HG03175 (cell line): ENCODE results near the gene PDLIM7.
"Not testable (repeated sequence)": the region's sequence is repeated elsewhere in the genome, so short reads cannot be mapped to it uniquely, and the experiment has no call there.

Experiments used
- ATAC-seq: cut with Tn5 transposase; IDR thresholded peaks from one replicate; pipeline ENCODE4 v1.9.1; 2021; ENCODE audit warnings: mild to moderate bottlenecking, moderate library complexity; ENCODE audit not compliant: unreplicated experiment

PDLIM7 gene

DNA sequence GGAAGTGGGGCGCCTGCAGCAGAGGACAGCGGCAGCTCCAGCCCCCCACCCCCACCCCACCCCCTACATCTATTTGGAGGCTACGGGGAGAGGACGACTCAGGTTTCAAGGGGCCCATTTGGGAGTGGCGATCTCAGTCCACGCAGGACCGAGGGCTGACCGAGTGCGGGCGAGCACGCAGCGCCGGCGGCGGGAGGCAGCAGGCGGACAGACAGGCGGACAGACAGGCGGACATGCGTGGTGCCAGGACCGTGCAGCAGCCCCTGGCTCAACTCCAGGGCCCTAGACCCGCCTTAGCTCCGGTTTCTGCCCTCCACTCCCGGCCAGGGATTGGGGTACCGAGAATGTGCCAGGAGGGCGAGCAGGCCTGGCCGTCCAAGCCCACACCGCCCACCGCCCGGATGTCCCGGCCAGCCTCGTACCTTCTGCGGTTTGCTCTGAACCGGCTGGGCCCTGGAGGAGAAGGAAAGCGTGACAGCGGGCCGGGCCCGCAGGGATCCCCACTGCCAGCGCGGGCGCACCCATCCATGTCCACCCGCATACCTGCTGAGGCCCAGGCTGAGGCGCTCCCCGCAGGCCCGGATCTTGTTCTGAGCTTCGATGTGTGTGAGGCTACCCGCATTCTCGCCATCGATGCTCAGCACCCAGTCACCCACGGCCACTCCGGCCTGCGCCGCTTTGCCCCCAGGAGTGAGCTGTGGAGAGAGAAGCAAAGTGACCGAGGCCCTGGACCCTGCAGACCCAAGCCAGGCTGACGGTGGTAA is 5.2 kb downstream of the PDLIM7 start:
- ATAC-seq, result no peak

DNA sequence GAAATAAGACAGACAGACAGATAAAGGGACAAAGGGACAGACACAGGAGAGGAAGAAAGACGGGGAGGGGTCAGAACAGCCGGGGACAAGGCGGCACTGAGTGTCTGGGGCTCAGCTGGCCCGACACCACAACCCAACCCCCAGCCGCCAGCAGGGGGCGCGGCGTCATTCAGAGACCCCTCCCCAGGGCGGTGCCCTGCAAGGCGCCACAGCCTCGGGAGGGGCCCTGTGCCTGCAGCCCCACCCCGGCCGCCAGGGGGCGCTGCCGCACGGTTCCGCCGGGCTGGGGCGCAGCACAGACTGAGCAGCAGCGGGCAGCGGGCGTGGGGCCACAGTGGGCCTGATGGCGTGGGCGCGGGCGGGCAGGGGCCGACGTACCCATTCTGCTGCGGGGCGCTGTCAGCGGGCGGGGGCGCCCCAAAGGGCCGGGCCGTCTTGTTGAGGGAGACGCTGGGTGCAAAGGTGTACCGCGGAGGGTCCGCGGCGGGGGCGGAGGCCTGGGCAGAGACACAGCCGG is 5.9 kb downstream of the PDLIM7 start:
- ATAC-seq, result no peak

DNA sequence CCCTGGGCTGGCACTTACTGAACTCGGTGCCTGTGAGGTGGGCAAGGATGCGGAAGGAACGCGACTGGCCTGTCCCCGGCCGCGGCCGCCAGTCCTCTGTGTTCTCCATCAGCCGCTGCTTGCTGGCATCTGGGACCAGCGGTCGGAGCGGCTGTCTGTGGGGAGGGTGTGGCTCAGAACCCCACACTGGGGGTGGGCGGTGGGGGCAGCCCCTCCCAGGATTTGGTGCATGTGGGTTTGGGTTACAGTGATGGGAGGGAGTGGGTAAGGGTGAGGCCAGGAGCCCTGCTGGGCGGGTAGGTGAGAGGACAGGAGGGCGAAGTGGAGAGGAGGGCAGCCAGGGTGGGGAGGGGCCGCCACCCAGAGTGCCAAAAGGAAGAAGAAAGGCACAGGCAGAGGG is 6.4 kb downstream of the PDLIM7 start:
- ATAC-seq, result no peak

DNA sequence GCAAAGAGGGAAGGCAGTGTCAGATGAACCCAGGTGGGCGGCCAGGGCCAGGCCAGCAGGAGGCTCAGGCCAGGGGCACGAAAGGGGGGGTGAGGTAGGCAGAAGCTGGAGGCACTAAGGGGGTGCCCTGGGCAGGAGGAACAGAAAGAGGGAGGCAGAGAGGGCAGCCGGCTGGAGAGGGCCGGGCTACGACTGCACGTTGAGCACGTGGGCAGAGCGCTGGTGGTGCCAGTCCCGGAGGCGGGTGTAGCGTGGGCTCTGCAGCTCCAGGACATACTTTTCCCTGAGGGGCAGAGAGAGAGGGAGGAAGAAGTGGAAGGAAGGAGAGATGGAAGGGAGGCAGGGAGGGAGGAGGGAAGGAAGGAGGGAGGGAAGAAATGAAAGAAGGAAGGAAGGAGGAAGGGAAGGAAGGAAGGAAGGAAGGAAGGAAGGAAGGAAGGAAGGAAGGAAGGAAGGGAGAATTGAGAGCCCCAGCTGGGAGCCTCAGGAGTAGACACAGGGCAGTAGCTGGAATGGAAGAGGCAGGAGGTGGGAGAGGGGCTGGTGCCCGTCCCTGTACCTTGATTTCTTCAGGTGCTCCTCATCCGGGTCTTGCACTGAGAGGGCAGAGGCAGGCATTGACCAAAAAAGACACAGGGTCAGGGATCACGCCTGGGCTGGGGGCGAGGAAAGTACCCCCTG is 7.0 kb downstream of the PDLIM7 start:
- ATAC-seq, result no peak

DNA sequence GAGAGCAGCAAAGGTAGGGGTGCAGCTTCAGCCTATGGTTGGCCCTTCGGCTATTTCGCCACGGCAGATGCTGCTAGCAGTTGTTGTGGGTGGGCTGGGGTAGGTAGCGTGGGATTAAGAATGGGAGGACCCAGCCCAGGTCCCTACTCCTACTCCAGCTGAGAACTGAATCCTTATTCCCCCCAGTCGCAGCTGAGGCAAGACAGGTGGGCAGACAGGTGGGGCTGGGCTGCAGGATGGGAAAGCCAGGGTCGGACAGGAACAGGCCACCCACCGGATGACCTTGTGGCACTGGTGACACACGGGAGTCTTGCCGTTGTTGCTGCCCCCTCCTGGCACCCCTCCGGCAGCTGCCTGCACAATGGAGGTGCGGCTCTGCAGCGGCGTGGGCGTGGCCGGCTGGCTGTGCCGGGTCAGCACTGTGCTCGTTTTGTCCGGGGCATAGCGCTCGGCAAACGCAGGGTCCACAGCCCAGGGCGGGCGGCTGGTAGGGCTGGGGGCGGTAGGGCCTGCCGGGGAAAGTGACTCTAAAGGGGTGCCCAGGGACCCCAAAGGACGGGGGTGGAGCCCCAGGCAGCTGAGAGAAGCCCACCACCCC is 8.2 kb downstream of the PDLIM7 start:
- no peak for ATAC-seq

DNA sequence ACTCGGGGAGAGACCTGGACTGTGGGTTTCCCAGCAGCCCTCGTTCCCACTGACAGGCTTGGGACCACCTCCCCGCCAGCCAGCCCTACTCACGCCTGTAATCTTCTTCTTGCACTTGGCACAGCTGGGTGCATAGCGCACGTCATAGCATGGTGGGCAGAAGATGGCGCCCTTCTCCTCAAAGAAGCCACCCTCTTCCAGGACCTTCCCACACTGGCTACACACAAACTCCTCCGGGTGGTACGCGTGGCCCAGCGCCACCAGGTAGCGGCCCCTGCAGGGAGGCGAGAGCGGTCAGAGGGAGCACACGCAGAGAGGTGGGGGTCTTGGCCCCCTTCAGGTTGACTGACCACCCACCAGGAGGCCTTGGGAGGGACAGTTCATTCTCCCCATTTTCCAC is 9.4 kb downstream of the PDLIM7 start:
- ATAC-seq, result no peak

DNA sequence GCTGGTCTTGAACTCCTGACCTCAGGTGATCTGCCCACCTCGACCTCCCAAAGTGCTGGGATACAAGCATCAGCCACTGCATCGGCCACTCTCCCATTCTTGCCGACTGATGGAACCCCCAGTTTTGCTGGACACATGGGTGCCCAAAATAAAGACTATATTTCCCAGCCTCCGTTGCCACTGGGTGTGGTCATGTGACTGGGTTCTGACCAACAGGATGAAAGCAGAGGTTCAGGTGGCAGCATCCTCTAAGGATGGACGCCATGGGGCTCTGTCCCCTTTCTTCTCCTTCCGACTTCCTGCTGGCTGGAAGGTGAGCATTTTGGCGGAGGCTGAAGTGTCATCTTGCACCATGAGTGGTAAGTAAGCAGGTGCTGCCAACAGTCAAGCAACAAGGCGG is 10.3 kb downstream of the PDLIM7 start:
- ATAC-seq, result no peak

DNA sequence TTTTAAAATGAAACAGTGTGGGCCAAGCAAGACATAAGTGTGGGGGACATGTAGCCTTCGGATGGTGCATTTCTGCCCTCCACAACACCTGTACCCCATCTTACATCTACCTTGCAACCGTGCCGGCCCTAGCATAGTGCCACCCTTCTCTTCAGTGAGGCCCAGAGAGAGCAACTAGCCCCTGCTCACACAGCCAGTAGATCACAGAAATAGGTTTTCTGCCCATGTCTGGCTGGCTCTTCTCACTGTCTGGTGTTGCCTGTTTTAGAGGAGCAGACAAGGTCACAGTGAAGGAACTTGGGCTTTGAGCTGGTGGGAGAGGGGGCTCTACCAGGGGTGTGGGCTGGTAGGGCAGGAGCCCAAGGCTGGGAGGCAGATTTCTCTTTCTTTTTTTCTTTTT is 11.1 kb downstream of the PDLIM7 start:
- ATAC-seq, result no peak

DNA sequence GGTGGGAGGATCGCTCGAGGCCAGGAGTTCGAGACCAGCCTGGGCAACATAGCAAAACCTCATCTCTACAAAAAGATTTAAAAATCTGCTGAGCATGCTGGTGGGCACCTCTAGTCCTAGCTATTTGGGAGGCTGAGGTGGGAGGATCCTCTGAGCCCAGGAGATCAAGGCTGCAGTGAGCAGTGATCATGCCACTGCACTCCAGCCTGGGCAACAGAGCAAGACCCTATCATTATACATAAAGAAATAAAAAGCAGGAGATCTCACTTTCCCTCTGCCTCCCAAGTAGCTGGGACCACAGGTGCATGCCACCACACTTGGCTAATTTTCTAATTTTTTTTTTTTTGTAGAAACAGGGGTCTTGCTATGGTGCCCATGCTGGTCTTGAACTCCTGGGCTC is 11.7 kb downstream of the PDLIM7 start:
- ATAC-seq, result not testable (repeated sequence)

DNA sequence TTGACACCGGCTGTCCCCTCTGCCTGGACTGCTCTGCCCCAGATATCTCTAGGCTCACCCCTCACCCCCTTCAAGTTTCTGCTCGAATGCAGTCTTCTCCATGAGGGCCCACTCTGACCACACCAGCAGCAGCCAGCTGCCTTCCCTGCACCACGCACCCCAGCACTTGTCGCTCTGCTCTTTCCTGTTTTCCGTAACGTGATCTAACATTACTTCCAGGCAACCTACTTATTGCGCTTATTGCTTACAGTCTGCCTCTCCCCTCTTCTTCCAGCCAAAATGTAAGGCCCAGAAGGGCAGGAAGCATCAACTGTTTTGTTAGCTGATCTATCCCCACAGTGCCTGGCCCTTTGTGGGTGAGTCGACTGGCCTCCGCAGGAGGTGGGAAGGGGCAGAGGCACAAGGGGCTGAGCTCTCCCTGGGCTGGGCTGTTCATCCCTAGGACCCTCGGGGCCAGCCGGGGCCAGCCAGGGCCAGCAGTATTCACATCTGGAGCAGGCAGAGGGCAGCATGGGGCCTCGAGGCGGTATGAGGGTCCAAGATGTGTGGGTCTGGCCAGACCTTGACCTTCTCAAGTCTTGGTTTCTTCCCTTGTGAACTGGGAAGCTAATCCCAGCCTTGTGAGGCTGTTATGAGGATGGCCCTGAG is 12.4 kb downstream of the PDLIM7 start:
- no peak for ATAC-seq

DNA sequence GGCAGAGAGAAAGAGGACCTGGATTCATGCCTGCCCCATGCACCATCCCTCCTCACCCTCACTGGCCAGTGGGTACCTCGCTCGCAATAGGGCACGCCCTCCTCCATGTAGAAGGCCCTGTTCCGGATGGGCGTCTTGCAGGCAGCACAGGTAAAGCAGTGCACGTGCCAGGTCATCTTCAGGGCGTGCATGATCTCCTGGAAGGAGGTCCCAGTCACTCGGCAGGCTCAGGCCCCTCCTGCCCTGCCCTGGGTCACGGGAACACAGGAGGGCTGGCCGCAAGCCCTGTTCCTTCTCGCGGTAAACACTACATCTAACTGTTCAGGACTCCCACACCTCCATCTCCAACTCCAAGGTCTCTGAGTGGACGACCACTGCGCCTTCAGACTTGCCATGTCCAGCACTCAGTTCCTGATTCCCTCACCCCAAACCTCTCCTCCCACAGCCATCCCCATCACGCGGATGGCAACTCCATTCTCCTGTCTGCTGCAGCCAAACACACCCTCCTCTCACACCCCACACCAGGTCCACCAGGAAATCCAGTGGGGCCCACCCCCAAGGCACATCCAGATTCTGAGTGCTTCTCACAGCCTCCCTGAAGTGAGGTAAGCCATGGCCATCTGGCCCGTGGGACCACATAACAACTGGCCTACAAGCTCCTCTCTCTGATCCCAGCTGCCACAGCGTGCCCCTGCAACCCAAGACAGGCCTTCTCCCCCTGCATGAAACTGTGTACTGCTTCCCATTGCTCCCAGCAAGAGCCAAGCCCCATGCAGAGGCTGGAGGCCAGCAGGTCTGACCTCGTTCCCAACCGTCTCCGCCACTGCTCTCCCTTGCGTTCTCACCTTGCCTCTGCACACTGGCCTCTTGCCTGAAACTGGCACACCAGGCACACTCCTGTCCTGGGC is 13.2 kb downstream of the PDLIM7 start:
- no peak for ATAC-seq

DNA sequence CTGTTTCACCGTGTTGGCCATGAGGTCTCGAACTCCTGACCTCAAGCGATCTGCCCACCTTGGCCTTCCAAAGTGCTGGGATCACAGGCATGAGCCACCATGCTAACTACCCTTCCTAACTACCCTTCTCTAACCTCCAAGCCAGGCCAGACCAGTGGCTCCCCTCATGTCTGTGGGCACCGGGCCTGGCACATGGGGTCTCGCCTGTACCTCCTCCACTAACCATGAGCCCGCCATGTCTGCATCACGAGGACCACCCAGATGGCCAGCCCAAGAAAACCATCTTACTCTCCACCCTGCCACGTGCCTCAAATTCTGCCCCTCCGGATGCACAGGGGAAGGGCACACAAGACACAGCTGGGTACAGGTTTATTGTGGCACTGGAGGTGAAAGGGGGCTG is 14.4 kb downstream of the PDLIM7 start:
- ATAC-seq, result no peak

DNA sequence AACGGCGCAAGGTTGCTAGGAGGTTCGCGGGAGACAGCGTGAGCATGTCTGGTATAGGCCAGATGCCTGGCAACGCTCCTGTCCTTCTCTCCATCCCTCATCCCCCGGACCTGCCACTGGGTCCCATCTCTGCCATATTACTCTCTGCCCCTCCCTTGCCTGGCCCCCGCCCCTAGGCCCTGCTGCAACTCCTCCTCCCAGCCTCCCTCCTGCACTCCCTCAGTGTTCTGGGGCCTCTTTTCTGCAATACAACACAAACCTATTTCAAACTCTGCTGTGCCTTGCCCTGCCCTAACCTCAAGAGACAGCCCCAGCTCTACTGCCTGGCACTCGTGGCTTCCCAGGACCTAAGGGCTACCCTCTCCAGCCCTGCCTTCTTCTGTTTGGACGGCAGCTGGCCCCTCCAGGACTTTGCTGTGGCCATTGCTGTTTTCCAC is 15.0 kb downstream of the PDLIM7 start:
- no peak for ATAC-seq

DNA sequence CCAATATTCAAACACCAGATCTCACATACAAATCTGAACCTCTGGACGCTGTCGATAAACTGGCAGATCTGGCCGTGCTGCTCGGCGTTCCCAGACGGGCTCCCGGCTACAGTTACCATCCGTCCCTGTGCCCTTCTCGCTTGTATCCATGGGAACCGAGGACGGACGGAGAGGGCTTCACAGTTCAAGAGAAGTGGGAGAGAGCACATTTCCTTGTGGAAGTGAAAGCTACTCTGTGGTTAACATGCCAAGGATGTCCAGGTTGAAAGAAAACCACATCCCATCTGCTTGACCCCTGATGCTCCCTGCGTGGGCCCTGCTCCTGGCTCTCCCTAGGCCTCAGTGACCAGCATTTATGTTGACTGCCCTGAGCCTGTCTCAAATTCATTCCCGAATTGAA is 17.6 kb downstream of the PDLIM7 start:
- ATAC-seq, result no peak

DNA sequence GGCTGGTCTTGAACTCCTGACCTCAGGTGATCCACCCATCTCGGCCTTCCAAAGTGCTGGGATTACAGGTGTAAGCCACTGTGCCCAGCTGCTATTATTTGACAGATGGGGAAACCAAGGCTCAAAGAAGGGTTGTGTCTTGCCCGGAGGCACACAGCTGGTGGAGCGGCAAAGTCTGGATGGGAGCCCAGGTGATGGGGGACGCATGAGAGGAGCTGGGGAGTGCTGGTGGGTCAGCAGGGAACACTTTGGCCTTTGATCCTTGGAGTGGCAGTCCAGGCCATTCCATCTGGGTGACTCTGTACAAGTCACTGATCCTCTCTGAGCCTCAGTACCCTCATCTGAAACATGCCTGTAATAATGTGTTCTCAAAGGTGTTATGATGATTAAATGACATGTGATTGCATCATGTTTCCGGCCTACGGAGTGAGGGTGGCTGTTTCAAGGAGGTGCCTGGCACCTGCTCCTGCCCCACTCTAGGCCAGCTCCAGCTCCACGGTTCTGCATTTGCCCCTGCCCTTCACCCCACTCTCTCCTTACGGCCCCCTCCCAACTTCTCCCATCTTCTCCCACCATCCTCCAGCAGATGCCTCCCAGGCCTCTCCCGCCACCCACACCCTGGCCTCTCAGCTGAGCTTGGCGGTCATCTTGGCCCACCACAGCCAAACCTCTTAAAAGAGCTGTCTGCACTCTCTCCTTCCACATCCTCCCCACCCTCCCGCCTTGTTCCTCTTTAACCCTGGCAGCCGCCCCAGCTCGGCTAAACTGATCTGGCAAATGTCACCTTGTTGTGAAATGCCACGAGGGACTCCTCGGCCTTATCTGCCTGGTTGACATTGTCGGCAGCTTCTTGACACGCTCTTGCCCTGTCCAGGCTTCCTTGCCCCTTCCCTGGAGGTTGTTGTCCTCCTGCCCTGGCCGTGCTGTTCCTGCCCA is 18.4 kb downstream of the PDLIM7 start:
- no peak for ATAC-seq

DNA sequence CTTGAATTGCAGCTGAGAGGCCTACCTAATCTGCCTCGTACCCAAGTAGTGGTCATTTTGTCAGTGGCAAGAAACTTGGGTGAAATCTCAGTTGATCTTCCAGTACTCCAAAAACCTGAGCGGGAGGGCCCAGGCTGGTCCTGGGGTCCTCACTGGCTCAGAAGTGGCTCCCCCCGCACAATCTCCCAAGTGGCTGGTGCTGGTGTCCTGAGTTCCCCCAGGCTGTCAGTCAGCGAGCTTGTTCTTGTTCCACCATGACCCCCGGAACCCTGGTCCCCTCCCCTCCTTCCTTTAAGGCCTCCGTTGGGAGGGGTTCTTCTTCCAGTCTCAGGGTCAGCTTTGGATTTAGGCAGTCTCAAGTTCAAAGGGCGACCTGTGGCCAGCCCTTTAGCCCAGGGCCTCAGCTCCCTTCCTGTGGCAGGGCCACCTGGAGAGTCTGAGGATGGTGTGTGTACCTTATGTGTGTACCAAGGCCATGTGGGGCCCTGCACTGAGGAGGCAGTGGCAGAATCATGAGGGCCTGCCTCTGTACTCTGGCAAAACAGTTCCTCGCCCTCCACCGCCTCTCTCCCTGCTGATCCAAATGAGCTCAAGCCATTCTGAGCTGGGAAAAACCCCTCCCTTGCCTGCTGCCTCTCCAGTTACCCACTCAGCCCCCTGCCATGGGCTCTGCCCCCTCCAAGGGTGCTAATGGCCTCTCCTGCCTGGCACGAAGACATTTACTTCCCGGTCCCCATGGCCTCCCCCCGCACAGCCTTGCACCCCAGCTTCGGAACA is 19.5 kb downstream of the PDLIM7 start:
- no peak for ATAC-seq

DNA sequence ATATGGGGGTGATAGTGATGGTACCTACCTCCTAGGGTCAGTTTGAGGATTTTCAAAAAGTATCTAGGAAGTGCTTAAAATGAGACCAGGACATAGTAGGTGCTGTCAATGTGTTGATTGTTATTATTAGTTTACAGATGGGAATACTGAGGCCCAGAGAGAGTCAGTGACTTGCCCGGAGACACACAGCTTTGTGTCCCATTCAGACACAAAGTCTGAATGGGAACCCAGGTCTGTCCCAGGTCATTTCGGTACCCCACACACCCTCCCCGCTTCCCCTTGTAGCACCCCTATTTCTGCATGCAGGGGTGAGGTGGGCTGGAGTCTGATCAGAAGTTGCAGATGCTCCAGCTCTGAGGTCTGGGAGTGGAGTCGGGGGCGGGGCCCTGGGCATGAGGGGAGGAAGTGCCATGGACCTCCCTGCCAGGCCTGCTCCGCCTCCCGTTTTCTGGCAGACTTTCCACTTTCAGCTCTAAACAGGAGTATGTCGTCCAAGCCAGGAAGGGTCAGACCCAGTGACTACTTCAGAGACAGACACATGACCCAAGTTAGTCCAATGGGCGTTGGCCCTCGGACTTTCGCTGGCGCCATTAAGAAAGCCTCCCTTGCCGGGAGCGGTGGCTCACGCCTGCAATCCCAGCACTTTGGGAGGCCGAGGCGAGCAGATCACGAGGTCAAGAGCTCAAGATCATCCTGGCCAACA is 20.7 kb downstream of the PDLIM7 start:
- ATAC-seq, result no peak
